Keratinocyte (primary cell): ENCODE results near the gene CBL. TPM values are rescaled to one million over a fixed set of nuclear protein-coding genes. Genes with fewer than 3 reads are reported as not detected.
A peak's percentile ranks its signal among the peaks of the same experiment; 100 is the strongest.

Source experiments
- DNase-seq: peaks from one replicate; pipeline ENCODE4 v3.0.0-alpha.2; 2011; ENCODE audit warnings: low read depth, missing footprints, low spot score
- FAIRE-seq: peaks from 2 replicates; lab custom pipeline; 2011; peaks lifted over from hg19 to GRCh38; lab: Jason Lieb, UNC
- H2AFZ ChIP-seq: 2 replicates; pipeline ENCODE4 v1.6.0; 2012; ENCODE audit warnings: low read length, control low read depth, inconsistent platforms; ENCODE audit not compliant: control insufficient read depth
- H3K27ac ChIP-seq: 2 replicates; pipeline ENCODE4 v1.5.1; 2011; ENCODE audit warnings: low read length; ENCODE audit not compliant: control insufficient read depth, insufficient read depth
- H3K27me3 ChIP-seq: 3 replicates; pipeline ENCODE4 v1.6.0; 2011; ENCODE audit warnings: low read length; ENCODE audit not compliant: control insufficient read depth, insufficient read depth; ENCODE audit errors: extremely low read depth
- H3K36me3 ChIP-seq, 2 experiments: 2 replicates in 1 of 2; 3 replicates in 1 of 2; pipeline ENCODE4 v1.5.1; 2011; ENCODE audit warnings: low read length in 2 of 2, mild to moderate bottlenecking in 1 of 2; ENCODE audit not compliant: control insufficient read depth in 2 of 2, insufficient read depth in 2 of 2; ENCODE audit errors: extremely low read depth in 1 of 2
- H3K4me1 ChIP-seq: 3 replicates; pipeline ENCODE4 v1.5.1; 2011; ENCODE audit warnings: low read length; ENCODE audit not compliant: control insufficient read depth, insufficient read depth; ENCODE audit errors: extremely low read depth
- H3K4me2 ChIP-seq: 3 replicates; pipeline ENCODE4 v1.6.0; 2011; ENCODE audit warnings: low read depth, low read length; ENCODE audit not compliant: control insufficient read depth, insufficient read depth; ENCODE audit errors: extremely low read depth
- H3K4me3 ChIP-seq, 3 experiments: fragments of 200-600 bp in 1 of 3; sonication (generic) in 1 of 3; 2 replicates in 2 of 3; 3 replicates in 1 of 3; pipeline ENCODE4 v1.5.1; 2011 to 2016; ENCODE audit warnings: low read length in 3 of 3, mild to moderate bottlenecking in 3 of 3, control low read depth in 2 of 3, inconsistent platforms in 1 of 3, low read depth in 1 of 3, mixed read lengths in 1 of 3, mixed run types in 1 of 3, moderate library complexity in 1 of 3; ENCODE audit not compliant: control insufficient read depth in 2 of 3, insufficient read depth in 2 of 3; ENCODE audit errors: extremely low read depth in 1 of 3
- H3K79me2 ChIP-seq: 2 replicates; pipeline ENCODE4 v1.6.0; 2012; ENCODE audit warnings: low read length; ENCODE audit not compliant: control insufficient read depth, insufficient read depth
- H3K9ac ChIP-seq: 3 replicates; pipeline ENCODE4 v1.6.0; 2011; ENCODE audit warnings: low read length; ENCODE audit not compliant: control insufficient read depth, insufficient read depth; ENCODE audit errors: extremely low read depth
- H3K9me1 ChIP-seq: 3 replicates; pipeline ENCODE4 v1.6.0; 2011; ENCODE audit warnings: low read length; ENCODE audit not compliant: control insufficient read depth, insufficient read depth; ENCODE audit errors: extremely low read depth
- H3K9me3 ChIP-seq: 2 replicates; pipeline ENCODE4 v1.5.1; 2012; ENCODE audit warnings: low read depth, low read length; ENCODE audit not compliant: control insufficient read depth
- H4K20me1 ChIP-seq: 3 replicates; pipeline ENCODE4 v1.6.0; 2011; ENCODE audit warnings: low read length; ENCODE audit not compliant: control insufficient read depth, insufficient read depth; ENCODE audit errors: extremely low read depth
- EZH2 ChIP-seq: IDR thresholded peaks from one replicate; pipeline ENCODE4 v1.6.1; 2012; ENCODE audit warnings: inconsistent platforms, mild to moderate bottlenecking, low read length, moderate library complexity
- dilution Hi-C: fragments of 300-500 bp; cut with MboI; formaldehyde crosslinking; loops from one replicate; pipeline ENCODE4 v1.7.0; 2020; ENCODE audit warnings: low sequenced_read_pairs; ENCODE audit not compliant: extremely low pct_ligation_motif_present
- polyA plus RNA-seq, 5 experiments: library from polyadenylated mRNA; depleted of rRNA in 3 of 5; stranded (reverse) in 3 of 5; stranded (forward) in 1 of 5; unstranded in 1 of 5; fragments of >200 nt; gene quantifications; 1 replicate in 1 of 5; 2 replicates in 3 of 5; 3 replicates in 1 of 5; pipeline versions ENCODE4 v1.2.1 to v1.2.3, GENCODE V29; 2011 to 2012; ENCODE audit warnings: missing spikeins in 2 of 5, low read depth in 1 of 5, low replicate concordance in 1 of 5
- TF ChIP-seq, protein P1 (sequence below), 3 experiments: IDR thresholded peaks in 1 of 3; conservative IDR thresholded peaks in 1 of 3; optimal IDR thresholded peaks in 1 of 3; 2 replicates in 2 of 3; 3 replicates in 1 of 3; pipeline versions ENCODE3 to v1.5.1; 2011; ENCODE audit warnings: low read length in 3 of 3, mild to moderate bottlenecking in 3 of 3, moderate library complexity in 2 of 3, control low read depth in 1 of 3, inconsistent platforms in 1 of 3; ENCODE audit not compliant: insufficient read depth in 2 of 3; ENCODE audit errors: extremely low read depth in 1 of 3

Gene CBL
- polyA plus RNA-seq, 1 donor (not counting 4 experiments of a cell fraction or from before 2014, with no cell fraction given) = 14.1 TPM

DNA sequence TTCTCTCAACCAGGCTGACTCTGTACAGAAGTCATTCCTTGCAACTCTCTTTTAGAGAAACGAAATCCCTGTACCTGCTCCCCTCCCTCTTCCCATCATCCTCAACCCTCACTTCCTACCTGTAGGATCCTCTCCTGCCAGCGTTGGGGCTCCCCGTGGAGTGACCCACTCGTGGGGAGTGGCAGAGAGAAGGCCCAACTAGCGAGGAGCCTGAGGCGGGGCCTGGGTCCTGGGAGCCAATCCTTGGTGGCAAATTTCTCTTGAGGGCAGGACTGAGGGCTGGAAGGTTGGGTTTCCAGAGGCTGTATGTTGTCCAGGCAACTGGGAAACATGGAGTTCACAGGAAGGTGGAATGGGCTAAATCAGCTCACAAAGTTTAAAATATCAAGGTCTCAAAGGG, 10.5 kb upstream of the CBL start:
- no peak for TF ChIP-seq EZH2
- TF ChIP-seq, protein P1, sequence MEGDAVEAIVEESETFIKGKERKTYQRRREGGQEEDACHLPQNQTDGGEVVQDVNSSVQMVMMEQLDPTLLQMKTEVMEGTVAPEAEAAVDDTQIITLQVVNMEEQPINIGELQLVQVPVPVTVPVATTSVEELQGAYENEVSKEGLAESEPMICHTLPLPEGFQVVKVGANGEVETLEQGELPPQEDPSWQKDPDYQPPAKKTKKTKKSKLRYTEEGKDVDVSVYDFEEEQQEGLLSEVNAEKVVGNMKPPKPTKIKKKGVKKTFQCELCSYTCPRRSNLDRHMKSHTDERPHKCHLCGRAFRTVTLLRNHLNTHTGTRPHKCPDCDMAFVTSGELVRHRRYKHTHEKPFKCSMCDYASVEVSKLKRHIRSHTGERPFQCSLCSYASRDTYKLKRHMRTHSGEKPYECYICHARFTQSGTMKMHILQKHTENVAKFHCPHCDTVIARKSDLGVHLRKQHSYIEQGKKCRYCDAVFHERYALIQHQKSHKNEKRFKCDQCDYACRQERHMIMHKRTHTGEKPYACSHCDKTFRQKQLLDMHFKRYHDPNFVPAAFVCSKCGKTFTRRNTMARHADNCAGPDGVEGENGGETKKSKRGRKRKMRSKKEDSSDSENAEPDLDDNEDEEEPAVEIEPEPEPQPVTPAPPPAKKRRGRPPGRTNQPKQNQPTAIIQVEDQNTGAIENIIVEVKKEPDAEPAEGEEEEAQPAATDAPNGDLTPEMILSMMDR (optimal IDR thresholded peaks at IDR 0.05 in 1 of 3, IDR thresholded peaks at IDR 0.05 in 1 of 3, conservative IDR thresholded peaks at IDR 0.05 in 1 of 3; ENCODE audit: extremely low read depth in 1 of 3, insufficient read depth in 2 of 3, low read length in 3 of 3) = no peak
- DNase-seq (no peak), FAIRE-seq (no peak)
- Histone ChIP-seq H3K9me1 (no peaks in the 10 kb centered on the region), H3K9ac (no peak overlapping the region), H2AFZ (no peak overlapping the region), H3K4me3 (no peak overlapping the region), H3K4me2 (no peak overlapping the region), H3K4me1 (no peaks in the 10 kb centered on the region), H3K9me3 (no peaks in the 10 kb centered on the region), H3K79me2 (no peaks in the 10 kb centered on the region), H3K27me3 (no peaks in the 10 kb centered on the region), H4K20me1 (no peaks in the 10 kb centered on the region), H3K36me3 (no peaks in the 10 kb centered on the region), H3K27ac (no peak overlapping the region)
- dilution Hi-C loops = no loop called here

DNA sequence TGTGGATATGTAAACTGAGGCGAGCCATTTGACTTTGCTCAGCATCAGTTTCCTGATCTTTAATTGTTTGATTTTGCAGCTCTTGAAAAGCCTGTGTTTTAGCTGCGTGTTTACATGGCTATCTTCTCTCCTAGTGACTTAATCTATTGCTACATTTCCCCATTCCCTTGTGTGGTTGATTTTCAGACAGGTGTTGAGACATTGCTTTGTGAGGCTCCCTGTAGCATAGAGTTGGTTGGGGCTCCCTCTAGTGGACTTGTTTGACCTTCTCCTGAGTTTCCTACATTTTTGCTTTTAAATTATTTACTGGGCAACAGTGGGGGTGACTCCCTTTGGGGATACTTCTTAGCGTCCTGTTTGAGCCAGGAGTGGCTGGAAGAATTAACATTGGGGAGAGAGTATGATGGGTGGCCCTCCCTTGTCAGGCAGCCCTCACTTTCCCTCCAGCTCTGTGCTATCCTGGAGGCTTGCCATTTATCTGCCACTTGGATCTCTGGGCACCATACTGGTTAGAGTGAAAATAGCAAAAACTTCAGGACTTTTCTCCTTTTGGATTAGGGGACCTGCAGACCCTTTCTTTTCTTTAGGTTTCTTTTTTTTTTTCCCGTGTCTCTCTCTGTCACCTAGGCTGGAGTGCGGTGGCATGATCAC, 9.2 kb upstream of the CBL start:
- Histone ChIP-seq H2AFZ (no peak overlapping the region), H3K27me3 (no peaks in the 10 kb centered on the region), H3K27ac (no peak overlapping the region), H3K4me1 (no peaks in the 10 kb centered on the region), H3K9me3 (no peaks in the 10 kb centered on the region), H3K79me2 (no peaks in the 10 kb centered on the region), H3K9me1 (no peaks in the 10 kb centered on the region), H3K36me3 (no peaks in the 10 kb centered on the region), H3K4me3 (no peak overlapping the region), H3K9ac (no peak overlapping the region), H4K20me1 (no peaks in the 10 kb centered on the region), H3K4me2 (no peak overlapping the region)
- dilution Hi-C loops = no loop called here
- TF ChIP-seq, protein P1 (optimal IDR thresholded peaks at IDR 0.05 in 1 of 3, IDR thresholded peaks at IDR 0.05 in 1 of 3, conservative IDR thresholded peaks at IDR 0.05 in 1 of 3; ENCODE audit: extremely low read depth in 1 of 3, insufficient read depth in 2 of 3, low read length in 3 of 3) = peak; percentile 65 to 82 (median 75)
- no peak for TF ChIP-seq EZH2
- DNase-seq (no peak), FAIRE-seq (peak; percentile 74)
